Sigmoid colon (tissue), 7 donors: ENCODE data around the gene PAPPA. TPM values are rescaled to one million over a fixed set of nuclear protein-coding genes. Genes with fewer than 3 reads are reported as not detected.

ENCODE experiments used
- DNase-seq: peaks from one replicate; pipeline ENCODE4 v3.0.0-alpha.2; 2019
- H3K27ac ChIP-seq, 4 donors: fragments of 200-600 bp; sonication (generic); one replicate each; pipeline ENCODE4 v1.5.1; 2016 to 2019; ENCODE audit warnings: mild to moderate bottlenecking in 1 of 4
- H3K27me3 ChIP-seq, 3 donors: fragments of 200-600 bp; sonication (generic); one replicate each; pipeline ENCODE4 v1.5.1; 2019; ENCODE audit warnings: mild to moderate bottlenecking in 1 of 3
- H3K36me3 ChIP-seq, 4 donors: fragments of 200-600 bp; sonication (generic); one replicate each; pipeline ENCODE4 v1.5.1; 2016 to 2019
- H3K4me1 ChIP-seq, 4 donors: fragments of 200-600 bp; sonication (generic); one replicate each; pipeline ENCODE4 v1.5.1; 2017 to 2019
- H3K4me3 ChIP-seq, 4 donors: fragments of 200-600 bp; sonication (generic); one replicate each; pipeline ENCODE4 v1.5.1; 2017 to 2019; ENCODE audit warnings: mild to moderate bottlenecking in 2 of 4, moderate library complexity in 1 of 4
- H3K9me3 ChIP-seq, 4 donors: fragments of 200-600 bp in 3 of 4; sonication (generic) in 3 of 4; one replicate each; pipeline versions ENCODE4 v1.5.1 to v1.6.1; 2013 to 2019
- CTCF ChIP-seq, 4 experiments: fragments of 450-650 bp in 3 of 4; fragments of 200-600 bp in 1 of 4; IDR thresholded peaks; one replicate each; pipeline ENCODE4 v1.5.1; 2016 to 2019; ENCODE audit warnings: antibody characterized with exemption in 4 of 4, mild to moderate bottlenecking in 3 of 4, moderate library complexity in 2 of 4
- EP300 ChIP-seq, 4 donors: sonication (generic); formaldehyde crosslinking; IDR thresholded peaks; one replicate each; pipeline ENCODE4 v1.6.1; 2017; ENCODE audit warnings: antibody characterized with exemption in 4 of 4
- POLR2A ChIP-seq, 2 donors: fragments of 450-650 bp; IDR thresholded peaks; one replicate each; pipeline ENCODE4 v1.6.1; 2016; ENCODE audit warnings: antibody characterized with exemption in 2 of 2, mild to moderate bottlenecking in 2 of 2, moderate library complexity in 2 of 2
- POLR2AphosphoS5 ChIP-seq, 4 donors: sonication (generic); formaldehyde crosslinking; IDR thresholded peaks; one replicate each; pipeline ENCODE4 v1.6.1; 2017; ENCODE audit warnings: antibody characterized with exemption in 4 of 4
- WGBS, 2 donors: extraction: QIAGEN DNeasy Blood & Tissue Kit; methylation state at CpG; one replicate each; pipeline ENCODE4 v1.1.7; 2013; 5-methylcytosine and 5-hydroxymethylcytosine counted together
- intact Hi-C: fragments of 100-400 bp; cut with DNase I; formaldehyde crosslinking; loops from one replicate; pipeline ENCODE4 v1.15.1; 2023
- polyA plus RNA-seq, 3 donors: library from polyadenylated mRNA; stranded (reverse); fragments of 200-250 nt; gene quantifications; one replicate each; pipeline ENCODE4 v1.2.3, GENCODE V29; 2013
- total RNA-seq, 4 donors: library from RNA; depleted of rRNA; stranded (reverse); fragments of >200 nt; gene quantifications; one replicate each; pipeline ENCODE4 v1.1.0, GENCODE V29; 2016
- donor health status: healthy with polysubstance abuse.
- donor health status: Bipolar disorder and iron deficiency.
- donor health status: healthy.

The PAPPA gene
- total and polyA plus RNA-seq, 7 donors = under 0.01 to 6.6 (median 3.6) TPM

- Histone ChIP-seq H3K36me3 (no peaks in the 10 kb centered on the region), H3K4me1 (no peaks in the 10 kb centered on the region), H3K4me3 (no peak overlapping the region), H3K27ac (no peak overlapping the region), H3K27me3 (no peaks in the 10 kb centered on the region), H3K9me3 (no peaks in the 10 kb centered on the region)
- no peak for DNase-seq
- TF ChIP-seq POLR2AphosphoS5 (IDR thresholded peaks at IDR 0.05) (no peak), POLR2A (IDR thresholded peaks at IDR 0.05) (no peak), EP300 (IDR thresholded peaks at IDR 0.05) (no peak), CTCF (IDR thresholded peaks at IDR 0.05) (no peak)
- intact Hi-C loops = no loop called here
- 57 to 64% methylated on average over 3 of the region's 3 CpGs for WGBS, 2 donors
These were observed 192.2 kb downstream of the PAPPA start for GRCh38 chr9:116345817-116346216.

- Histone ChIP-seq H3K4me3 (no peak overlapping the region), H3K9me3 (no peaks in the 10 kb centered on the region), H3K27ac (no peak overlapping the region), H3K36me3 (no peaks in the 10 kb centered on the region), H3K4me1 (peaks cover 0 to 1% (median under 1%) of the 10 kb centered on the region in 4 donors), H3K27me3 (no peaks in the 10 kb centered on the region)
- TF ChIP-seq POLR2A (IDR thresholded peaks at IDR 0.05) (no peak), POLR2AphosphoS5 (IDR thresholded peaks at IDR 0.05) (no peak), CTCF (IDR thresholded peaks at IDR 0.05) (no peak), EP300 (IDR thresholded peaks at IDR 0.05) (no peak)
- DNase-seq = no peak
- WGBS, 2 donors = 90 to 91% methylated on average over 6 of the region's 6 CpGs
- intact Hi-C loops = no loop called here
These were observed 196.1 kb downstream of the PAPPA start for GRCh38 chr9:116349684-116350083.

GRCh38 chr9:116350213-116350612 lies 196.6 kb downstream of the PAPPA start:
- TF ChIP-seq CTCF (IDR thresholded peaks at IDR 0.05) (no peak), POLR2A (IDR thresholded peaks at IDR 0.05) (no peak), EP300 (IDR thresholded peaks at IDR 0.05) (no peak), POLR2AphosphoS5 (IDR thresholded peaks at IDR 0.05) (no peak)
- Histone ChIP-seq H3K27ac (no peak overlapping the region), H3K36me3 (no peaks in the 10 kb centered on the region), H3K9me3 (no peaks in the 10 kb centered on the region), H3K27me3 (no peaks in the 10 kb centered on the region), H3K4me1 (peaks cover 0 to 6% (median 6%) of the 10 kb centered on the region in 4 donors), H3K4me3 (no peak overlapping the region)
- intact Hi-C loops = no loop called here
- no peak for DNase-seq
- WGBS, 2 donors = 53 to 60% methylated on average over 2 of the region's 2 CpGs

GRCh38 chr9:116352958-116353357 lies 199.4 kb downstream of the PAPPA start:
- Histone ChIP-seq H3K27me3 (no peaks in the 10 kb centered on the region), H3K27ac (no peak overlapping the region), H3K4me1 (peaks cover 0 to 19% (median 17%) of the 10 kb centered on the region in 4 donors), H3K36me3 (no peaks in the 10 kb centered on the region), H3K4me3 (no peak overlapping the region), H3K9me3 (no peaks in the 10 kb centered on the region)
- WGBS, 2 donors = 88 to 93% methylated on average over 3 of the region's 3 CpGs
- TF ChIP-seq POLR2AphosphoS5 (IDR thresholded peaks at IDR 0.05) (no peak), EP300 (IDR thresholded peaks at IDR 0.05) (no peak), POLR2A (IDR thresholded peaks at IDR 0.05) (no peak), CTCF (IDR thresholded peaks at IDR 0.05) (no peak)
- intact Hi-C loops = no loop called here
- no peak for DNase-seq
